CD4-positive, alpha-beta T cell treated with Interleukin-6 at 100 ng/mL for 8 hours (primary cell): ENCODE data around the gene TMEM114.

Experiments
- DNase-seq: peaks from one replicate; pipeline ENCODE4 v3.0.0-alpha.2; 2020; ENCODE audit warnings: mixed read lengths, low spot score

TMEM114 gene

DNA sequence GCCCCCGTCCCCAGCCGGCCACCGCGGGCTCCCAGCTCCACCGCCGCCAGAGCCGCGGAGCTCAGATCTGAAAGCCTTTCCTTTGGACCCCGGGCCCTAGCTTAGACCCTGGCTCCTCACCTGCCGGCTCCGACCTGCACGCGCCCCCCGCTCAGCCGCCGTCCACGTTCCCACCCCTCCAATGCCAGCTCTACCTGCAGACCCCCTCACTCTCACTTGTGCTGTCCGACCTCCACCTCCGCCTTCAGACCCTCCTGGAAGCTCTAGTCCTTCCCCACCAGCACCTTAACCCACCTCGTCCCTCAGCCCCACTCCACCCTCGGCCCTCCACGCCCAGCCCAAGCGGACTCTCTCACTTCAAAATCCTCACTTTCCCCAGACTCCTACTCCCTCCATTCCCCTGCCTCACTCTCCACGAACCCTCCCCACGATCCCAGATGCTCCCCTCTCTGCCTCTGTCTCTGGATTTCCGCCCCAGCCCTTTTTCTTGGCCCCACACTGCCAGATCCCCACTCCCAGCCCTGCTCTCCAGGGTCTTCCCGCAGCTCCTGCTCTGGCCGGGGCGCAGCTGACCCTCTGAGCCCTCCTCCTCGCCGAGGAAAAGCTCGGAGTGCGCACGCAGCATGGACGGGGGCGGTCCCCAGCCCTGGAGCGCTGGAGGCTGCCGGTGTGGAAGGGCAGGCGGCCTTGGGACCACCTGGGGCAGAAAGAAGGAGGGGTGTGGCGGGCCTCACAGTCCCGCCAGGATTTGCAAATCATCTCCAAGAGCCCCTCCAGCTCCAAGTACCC, at the start of gene TMEM114:
TMEM114 (minus strand) TSS at position 612 of the 789 bp plus-strand sequence. CDS start 673 bp downstream, outside the sequence.
- DNase-seq: no peak

DNA sequence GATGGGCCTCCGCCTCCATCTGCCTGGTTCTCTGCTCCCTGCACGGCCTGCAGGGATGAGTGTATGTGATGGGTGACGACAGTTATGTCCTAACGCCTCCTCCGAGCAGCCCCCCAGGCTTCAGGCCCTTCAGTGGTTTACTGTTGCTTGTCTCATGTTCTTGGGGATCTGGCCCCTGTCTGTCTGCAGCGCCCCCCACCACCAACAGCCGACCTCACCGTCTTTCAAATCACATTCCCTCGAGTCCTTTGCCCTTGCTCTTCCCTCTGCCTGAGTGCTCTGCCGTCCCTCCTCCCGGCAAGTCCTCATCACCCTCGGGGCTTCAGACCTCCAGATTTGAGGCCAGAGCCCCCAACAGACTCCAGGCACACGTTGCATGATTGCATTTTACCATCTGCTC, 49.4 kb upstream of the TMEM114 start:
- DNase-seq: no peak

DNA sequence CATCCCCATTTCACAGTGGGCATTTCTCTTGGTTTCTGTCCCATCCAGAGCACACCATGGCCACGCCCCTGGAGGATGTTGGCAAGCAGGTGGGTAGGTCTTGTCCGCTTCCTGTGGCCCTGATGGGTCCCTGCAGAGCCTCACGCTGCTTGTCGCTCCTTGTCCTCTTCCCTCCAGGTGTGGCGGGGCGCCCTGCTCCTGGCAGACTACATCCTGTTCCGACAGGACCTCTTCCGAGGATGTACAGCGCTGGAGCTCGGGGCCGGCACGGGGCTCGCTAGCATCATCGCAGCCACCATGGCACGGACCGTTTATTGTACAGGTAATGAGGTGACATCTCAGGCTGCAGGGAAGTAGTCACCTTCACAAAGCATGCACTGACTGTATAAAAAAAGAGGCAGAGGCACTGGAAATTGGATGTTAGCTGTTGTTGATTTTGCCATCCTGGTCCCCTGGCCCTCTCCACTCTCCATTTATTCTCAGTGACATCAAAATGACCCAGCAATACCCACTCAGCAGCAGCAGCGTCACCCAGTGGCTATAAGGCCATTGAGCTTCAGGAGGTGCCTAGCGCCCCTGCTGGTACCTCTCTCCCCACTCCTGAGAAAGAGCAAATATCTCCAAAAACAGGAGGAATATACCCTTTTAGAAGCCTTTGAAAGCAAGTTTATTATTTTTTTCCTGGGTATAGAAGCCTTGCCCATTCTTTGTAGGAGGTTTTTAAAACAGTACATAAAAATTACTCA, 44.9 kb upstream of the TMEM114 start:
- no peak for DNase-seq

DNA sequence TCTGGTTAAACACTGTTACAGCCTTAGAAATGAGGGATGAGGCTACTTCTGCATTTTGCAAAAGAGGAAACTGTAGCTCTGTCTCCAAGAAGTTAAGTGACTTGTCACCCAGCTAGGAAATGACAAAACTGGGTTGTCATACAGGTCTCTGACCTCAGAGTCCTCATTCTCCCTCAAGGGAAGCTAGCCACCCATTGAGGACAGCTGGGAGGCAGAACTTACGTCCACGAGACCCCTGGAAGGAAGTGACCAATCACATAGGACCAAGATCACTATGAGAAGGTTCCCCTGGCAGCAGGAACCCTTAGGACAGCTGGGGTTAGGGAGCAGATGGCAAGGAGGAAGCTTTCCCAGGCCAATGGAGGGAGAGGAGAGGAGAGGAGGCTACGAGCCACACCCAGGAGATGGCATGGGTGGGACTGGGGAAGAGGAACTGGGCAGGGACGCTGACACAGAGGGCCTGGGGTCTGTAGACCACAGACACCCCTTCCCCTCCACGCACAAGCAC, 42.4 kb upstream of the TMEM114 start:
- DNase-seq: no peak

DNA sequence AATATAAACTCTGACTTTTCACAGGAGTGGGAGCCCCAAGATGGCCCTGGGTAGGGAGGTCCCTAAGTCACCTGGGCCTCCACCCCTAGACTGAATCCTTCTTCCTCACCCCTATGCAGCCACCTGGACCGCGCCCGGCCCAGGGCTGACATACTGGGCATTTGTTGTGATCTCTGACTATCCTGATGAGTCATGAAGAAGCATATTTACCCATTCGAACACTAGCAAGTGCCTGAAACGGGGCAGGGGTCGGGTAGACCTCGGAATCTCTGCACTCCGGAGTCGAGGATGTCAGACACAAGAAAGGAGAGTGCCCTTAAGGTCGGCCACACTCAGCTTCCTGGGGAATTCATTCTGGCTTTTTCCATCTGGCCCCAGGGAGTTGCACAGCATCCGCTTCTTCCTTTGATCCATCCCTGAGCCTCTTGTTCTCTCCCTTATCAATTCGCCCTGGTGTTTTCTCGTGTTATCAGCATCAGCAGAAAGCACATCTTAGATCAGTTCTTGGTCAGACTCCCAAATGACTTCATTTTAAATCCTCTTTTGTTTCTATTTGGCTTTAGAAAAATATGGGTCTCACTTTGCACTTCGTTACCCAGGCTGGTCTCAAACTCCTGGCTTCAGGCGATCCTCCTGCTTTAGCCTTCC, 41.6 kb upstream of the TMEM114 start:
- no peak for DNase-seq

DNA sequence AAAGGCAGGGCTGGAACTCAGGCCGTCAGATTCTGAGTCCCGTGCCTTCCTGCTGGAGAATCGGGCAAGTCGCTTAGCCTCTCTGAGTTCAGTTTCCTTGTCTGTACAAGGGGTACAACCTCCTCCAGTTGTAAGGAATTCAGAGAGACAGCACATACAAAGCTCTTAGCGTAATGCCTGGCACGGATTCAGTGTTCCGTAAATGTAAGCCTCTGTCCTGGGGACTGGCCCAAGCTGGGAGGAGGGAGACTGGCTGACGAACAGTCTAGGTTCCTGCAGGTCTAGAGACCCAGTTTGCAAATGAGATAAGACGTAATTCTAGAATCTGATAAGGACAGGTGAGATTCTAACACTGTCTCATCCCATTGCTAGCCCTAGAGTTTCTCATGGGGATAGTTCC, 41.1 kb upstream of the TMEM114 start:
- DNase-seq: no peak

DNA sequence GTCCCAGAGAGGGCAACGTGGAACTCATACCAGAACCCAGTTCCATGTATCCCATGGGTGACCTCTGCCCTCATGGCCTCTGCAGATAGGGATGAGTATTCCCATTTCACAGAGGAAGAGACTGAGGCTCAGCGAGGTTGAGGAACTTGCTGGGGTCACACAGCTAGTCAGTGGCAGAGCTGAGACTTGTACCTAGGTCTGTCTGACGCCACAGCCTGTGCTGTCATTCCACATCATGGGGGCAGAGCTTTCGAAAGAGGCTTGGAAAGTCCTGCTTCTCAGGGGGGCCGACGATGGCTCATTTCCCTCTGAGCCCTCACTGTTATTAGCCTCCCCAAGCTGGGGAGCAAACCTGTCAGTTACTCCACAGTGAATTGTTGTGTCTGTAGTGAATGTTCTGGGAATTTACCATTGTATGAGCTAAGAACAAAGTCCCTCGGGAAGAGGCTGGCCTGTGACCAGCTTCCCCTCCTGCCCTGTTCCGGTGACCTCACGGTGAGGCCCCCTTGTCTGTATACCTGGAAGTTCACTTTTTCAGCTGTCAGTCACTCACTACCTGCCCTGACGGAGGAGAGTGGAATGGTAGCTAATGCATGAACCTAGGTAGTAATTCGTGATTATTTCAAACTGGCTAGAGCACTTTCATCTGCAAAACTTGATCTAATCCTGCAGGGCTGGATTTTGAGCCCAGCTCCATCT, 40.1 kb upstream of the TMEM114 start:
- no peak for DNase-seq

DNA sequence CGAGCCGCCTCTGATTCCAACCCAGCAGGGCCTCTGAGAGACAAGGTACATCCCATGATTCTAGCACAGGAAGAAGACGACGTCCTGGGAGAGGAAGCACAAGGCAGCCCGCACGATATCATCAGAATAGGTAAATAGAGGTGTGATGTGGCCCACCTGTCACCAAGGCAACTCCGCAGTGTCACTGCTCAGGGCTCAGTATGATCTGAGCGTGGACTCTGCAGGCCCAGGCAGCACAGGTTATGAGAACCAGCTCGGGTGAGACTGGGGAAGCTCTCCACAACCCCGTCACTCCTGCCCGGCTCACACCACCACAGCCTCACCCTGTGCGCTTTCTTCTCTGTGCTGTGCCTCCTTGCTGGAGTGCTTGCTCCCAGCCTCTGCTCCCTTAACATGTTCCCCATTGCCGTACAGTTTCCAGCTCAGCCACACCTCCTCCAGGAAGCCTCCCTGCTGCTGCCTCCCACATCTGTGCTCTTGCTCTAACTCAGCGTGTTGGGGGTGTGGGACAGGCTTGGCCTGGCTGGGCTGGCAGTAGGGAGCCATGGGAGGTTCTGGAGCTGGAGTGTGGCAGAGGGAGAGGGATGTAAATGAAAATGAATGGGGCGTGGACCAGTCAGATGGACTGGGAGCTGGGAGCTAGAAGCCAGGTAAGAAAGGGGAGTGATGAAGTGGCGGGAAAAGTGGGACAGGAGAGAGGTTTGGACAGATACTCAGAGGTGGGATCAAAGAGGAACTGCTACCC, 38.8 kb upstream of the TMEM114 start:
- DNase-seq: no peak

DNA sequence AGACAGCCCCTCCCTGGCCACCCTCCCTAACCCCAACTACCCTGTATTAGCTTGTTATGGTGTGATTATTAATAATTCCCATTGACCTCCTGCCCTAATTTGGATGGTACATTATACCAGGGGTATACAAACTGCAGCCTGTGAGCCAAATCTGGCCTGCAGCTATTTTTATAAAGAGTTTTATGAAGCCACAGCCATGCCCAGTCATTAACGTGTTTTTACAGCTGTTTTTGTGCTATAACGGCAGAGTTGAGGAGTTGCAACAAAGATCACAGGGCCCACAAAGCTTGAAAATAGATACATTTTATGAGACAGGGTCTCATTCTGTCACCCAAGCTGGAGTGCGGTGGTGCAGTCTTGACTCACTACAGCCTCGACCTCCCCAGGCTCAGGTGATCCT, 37.1 kb upstream of the TMEM114 start:
- DNase-seq: no peak

DNA sequence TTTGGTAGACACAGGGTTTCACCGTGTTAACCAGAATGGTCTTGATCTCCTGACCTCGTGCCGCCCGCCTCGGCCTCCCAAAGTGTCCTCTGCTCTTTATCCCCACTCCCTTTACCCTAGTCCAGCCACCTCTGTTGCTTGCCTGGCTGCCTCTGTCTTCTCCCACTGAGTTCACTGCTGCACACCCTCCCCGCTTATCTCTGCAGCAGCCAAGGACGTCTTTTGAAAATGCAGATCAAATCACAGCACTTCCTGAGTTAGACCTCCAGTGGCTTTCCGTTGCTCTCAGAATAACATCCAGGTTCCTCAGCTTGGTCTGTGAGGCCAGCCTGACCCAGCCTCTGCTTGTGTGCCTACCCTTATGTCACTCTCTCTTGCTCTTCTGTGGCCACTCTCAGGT, 36.6 kb upstream of the TMEM114 start:
- DNase-seq: no peak

DNA sequence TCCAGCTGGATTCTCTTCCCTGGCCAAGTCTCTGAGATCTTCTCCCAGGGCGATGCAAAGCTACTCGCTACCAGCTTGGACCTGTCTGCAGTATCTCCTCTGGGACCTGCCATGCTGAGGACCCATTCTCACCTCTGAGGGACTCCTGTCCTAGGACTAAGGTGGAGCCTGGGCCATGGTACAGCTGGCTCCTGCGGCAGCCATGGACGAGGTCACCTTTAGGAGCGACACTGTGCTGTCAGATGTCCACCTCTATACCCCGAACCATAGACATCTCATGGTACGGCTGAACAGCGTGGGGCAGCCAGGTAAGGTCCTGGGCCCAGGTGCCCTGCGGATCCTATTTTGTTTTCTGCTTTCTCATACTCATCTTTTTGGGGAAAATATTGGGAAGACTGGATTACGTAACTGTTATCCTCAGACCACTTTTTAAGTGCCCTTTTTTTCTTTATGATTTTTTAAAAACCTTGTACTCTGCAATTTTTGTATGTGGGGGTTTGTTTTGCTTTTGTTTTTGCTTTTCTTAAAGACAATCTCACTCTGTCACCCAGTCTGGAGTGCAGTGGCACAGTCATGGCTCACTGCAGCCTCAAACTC, 35.3 kb upstream of the TMEM114 start:
- no peak for DNase-seq

DNA sequence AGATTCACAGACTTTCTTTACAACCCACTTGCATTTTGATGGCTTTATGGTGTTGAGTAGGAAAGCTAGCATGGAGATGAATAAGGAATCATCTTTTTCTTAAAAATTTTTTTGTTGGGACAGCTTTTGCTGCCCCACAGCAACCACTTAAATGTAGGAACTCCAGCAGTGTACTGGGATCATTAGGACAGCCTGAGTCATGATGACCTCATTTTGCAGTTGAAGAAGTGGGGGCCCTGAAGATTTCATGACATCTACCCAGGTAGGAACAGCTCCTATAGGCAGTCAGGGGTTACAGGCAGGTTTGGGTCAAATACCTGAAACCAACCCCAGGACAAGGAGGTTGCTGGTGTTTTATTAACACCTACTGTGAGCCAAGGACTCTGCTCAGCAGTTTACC, 33.3 kb upstream of the TMEM114 start:
- DNase-seq: no peak

DNA sequence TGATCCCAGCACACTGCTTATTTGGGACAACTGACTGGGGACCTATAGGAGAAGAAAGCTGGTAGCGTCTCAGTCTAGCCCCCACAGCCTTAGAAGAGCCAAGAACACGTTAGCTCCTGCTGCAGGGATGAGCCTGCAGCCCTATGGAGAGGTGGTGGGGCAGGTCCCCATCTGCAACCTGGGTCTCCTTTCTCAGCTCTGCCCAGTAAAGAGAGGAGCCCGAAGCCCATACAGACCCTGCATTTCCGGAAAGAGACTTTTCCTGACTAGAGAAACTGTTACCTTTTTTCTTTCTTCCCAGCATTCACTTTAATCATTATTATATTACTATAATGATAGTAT, 32.0 kb upstream of the TMEM114 start:
- DNase-seq: no peak

DNA sequence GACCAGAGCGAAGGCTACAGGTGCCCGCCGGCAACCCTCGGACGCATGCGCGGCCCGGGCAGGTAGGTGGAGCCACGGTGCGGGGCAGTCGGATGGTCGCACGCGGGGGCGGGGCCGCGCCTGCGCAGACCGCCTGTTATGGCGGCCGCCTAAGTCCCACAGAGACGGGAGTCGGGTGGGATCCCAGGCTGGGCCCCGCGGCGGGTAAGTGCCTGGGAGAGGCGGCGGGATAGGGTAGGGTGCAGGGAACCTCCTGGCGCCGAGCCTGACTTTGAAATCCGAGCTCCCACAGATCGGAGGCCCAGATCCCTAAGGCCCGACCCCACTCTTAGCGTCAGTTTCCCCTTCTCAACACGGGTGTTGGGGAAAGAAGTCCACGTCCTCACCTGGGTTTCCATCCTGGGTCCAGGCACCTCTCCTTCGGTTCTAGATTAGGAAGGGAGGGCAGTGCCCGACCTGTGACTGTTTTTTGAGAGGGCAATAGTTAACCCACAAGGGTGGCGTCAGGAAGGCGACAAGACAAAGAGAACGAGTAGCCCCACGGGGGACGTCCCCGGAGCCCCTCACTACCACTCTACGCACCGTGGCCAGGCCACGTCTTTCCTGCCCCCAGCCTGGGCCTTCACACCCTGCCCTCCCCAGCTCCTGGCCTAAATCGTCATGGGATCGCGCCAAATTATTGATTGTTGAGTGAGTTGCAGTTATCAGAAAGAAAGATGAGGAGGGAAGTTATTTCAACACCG, 31.4 kb upstream of the TMEM114 start, which contains the start of gene METTL22:
METTL22 (plus strand) TSS at position 127 of the 743 bp plus-strand sequence. CDS start 3,968 bp downstream, outside the sequence.
- peak; percentile 93 for DNase-seq

DNA sequence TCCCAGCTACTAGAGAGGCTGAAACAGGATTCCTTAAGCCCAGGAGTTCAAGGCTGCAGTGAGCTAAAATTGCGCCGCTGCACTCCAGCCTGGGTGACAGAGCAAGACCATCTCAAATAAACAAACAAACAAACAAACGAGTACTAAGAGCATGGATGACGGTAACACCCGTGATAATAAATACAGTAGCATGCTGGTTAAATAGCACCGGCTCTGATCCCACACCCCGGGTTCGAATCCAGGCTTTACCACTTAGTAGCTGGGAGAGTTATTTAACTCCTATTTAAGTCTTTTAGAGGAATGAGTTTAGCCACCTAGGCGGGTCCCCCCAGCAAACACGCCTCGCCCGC, 30.9 kb upstream of the TMEM114 start:
- no peak for DNase-seq

DNA sequence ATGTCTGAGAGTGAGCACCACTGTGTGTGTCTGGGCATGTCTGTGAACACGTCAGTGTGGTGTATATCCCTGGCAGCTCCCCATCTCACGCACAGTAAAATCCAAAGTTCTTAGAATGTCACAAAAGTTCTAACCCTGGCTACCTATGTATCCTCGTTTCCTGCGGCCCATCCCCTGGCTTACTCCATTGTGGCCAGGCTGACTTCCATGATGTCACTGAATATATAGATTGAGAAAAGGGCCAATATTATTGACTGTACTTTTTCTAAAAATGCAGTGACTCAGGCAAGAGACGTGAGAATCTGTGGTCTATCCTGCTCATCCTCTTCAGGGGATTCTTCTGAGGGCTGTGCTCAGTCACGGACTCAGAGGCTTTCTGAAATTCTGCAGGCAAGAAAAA, 30.2 kb upstream of the TMEM114 start:
- DNase-seq: no peak

DNA sequence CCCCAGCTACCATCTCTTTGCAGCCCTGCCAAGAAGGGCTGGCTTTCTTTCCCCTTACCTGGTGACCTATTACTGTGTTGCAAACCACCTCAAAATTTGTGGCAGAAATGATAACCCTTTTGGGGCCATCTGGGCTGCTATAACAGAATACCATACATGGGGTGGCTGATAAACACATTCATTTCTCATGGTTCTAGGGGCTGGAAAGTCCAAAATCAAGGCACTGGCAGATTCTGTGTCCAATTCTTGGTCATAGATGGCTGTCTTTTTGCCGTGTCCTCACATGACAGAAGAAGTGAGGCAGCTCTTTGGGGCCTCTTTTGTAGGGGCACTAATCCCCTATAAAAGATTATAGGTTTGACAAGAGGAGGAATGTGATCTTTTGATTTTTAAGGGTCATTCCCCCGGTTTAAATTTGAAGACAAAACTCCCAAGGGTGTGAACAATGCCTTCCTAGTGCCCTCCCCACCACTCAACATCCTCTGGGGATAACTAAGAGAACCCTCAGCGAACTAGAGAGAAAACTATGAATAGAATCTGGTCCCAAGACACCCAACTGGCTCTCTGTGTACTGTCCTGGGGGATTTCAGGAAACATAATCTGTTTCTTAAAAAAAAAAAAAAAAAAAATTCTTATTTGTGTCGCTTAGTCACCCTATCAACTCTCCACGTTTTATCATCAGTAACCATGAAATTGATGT, 29.5 kb upstream of the TMEM114 start:
- DNase-seq: no peak

DNA sequence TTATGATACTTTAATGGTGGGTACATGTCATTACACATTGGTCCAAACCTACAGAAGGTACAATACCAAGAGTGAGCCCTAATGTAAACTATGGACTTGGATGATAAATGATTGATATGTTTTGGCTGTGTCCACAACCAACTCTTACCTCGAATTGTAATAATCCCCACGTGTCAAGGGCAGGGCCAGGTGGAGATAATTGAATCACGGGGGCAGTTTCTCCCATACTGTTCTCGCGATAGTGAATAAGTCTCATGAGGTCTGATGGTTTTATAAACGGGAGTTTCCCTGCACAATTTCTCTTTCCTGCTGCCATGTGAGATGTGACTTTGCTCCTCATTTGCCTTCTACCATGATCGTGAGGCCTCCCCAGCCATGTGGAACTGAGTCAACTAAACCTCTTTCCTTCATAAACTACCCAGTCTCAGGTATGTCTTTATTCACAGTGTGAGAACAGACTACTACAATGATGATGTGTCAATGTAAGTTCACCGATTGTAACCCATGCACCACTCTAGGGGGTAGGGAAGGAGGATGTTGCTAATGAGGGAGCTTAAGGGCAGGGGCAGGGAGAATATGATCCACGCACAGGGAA, 24.2 kb upstream of the TMEM114 start:
- DNase-seq: no peak

DNA sequence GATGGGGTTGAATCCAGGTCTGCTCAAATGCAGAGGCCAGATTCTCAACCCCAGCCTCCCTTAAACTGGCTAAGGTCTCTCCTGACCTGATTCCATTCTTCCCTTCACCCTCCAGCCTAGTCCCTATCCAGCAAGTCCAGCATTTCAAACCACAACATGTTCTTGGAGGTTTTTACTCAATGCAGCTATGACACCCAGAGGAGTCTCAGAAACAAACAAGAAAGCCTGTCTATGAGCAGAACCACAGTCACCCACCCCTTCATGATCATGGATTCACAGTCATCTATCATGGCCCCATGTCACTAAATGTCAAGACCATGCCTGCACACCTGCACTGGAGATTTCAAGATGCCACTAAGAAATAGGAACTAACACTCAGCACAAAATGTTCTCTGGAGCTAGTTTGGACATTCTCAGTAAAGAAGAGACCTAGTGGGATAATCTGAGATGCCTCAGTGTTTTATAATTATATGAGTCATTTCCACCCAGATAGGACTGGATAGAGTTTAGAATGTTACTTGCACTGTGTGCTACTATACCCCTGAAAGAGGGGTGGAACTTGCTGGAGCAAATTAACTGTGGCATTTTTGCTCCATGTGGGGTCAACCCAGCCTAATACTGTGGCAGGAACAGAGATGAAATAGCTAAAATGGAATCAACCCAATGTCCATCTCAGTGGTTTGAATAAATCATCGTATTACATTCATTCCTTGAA, 21.7 kb upstream of the TMEM114 start:
- no peak for DNase-seq
